HG02571 (cell line): ENCODE data around the gene SIRT7.

Experiments
- ATAC-seq: cut with Tn5 transposase; IDR thresholded peaks from one replicate; pipeline ENCODE4 v1.9.1; 2021; ENCODE audit warnings: mild to moderate bottlenecking, moderate library complexity; ENCODE audit not compliant: unreplicated experiment

The SIRT7 gene

GRCh38 chr17:81890447-81891302 lies 27.3 kb downstream of the SIRT7 start:
- ATAC-seq: no peak

GRCh38 chr17:81889602-81890001 lies 28.4 kb downstream of the SIRT7 start:
- no peak for ATAC-seq

GRCh38 chr17:81888988-81889595 lies 28.9 kb downstream of the SIRT7 start:
- ATAC-seq: no peak

- no peak for ATAC-seq
Measured at GRCh38 chr17:81888105-81888987, 29.6 kb downstream of the SIRT7 start.

GRCh38 chr17:81885869-81886548 lies 32.0 kb downstream of the SIRT7 start:
- ATAC-seq: no peak

GRCh38 chr17:81885454-81885853 lies 32.5 kb downstream of the SIRT7 start:
- no peak for ATAC-seq

GRCh38 chr17:81884968-81885367 lies 33.0 kb downstream of the SIRT7 start:
- ATAC-seq: no peak

- no peak for ATAC-seq
Measured at GRCh38 chr17:81884520-81884919, 33.5 kb downstream of the SIRT7 start.

GRCh38 chr17:81879121-81879520 lies 38.9 kb downstream of the SIRT7 start:
- no peak for ATAC-seq

- no peak for ATAC-seq
Measured at GRCh38 chr17:81878294-81878693, 39.7 kb downstream of the SIRT7 start.

- ATAC-seq: no peak
Measured at GRCh38 chr17:81877569-81877968, 40.4 kb downstream of the SIRT7 start.

GRCh38 chr17:81871387-81872230 lies 46.4 kb downstream of the SIRT7 start:
- ATAC-seq: peak; percentile 53

GRCh38 chr17:81870981-81871386 lies 47.0 kb downstream of the SIRT7 start, which contains the start of gene ARHGDIA:
Gene ARHGDIA, minus strand, starts transcription at chr17:81871337. Its CDS starts 1,407 bp downstream, at chr17:81869930.
- peak; percentile 24 for ATAC-seq

- ATAC-seq: no peak
Measured at GRCh38 chr17:81870131-81870980, 47.6 kb downstream of the SIRT7 start.

- ATAC-seq: no peak
Measured at GRCh38 chr17:81869221-81870130, 48.5 kb downstream of the SIRT7 start.

GRCh38 chr17:81868674-81869220 lies 49.2 kb downstream of the SIRT7 start:
- no peak for ATAC-seq

GRCh38 chr17:81867991-81868673 lies 49.8 kb downstream of the SIRT7 start:
- no peak for ATAC-seq
